NCI-H526 treated with DMSO at 0.1 percent for 48 hours (cell line): ENCODE results near the gene ETV2.
"Not testable (repeated sequence)": the region's sequence is repeated elsewhere in the genome, so short reads cannot be mapped to it uniquely, and the experiment has no call there.

Experiments used
- DNase-seq: peaks from one replicate; lab custom pipeline; 2025; lab: John Stamatoyannopoulos, UW

ETV2 gene

DNA sequence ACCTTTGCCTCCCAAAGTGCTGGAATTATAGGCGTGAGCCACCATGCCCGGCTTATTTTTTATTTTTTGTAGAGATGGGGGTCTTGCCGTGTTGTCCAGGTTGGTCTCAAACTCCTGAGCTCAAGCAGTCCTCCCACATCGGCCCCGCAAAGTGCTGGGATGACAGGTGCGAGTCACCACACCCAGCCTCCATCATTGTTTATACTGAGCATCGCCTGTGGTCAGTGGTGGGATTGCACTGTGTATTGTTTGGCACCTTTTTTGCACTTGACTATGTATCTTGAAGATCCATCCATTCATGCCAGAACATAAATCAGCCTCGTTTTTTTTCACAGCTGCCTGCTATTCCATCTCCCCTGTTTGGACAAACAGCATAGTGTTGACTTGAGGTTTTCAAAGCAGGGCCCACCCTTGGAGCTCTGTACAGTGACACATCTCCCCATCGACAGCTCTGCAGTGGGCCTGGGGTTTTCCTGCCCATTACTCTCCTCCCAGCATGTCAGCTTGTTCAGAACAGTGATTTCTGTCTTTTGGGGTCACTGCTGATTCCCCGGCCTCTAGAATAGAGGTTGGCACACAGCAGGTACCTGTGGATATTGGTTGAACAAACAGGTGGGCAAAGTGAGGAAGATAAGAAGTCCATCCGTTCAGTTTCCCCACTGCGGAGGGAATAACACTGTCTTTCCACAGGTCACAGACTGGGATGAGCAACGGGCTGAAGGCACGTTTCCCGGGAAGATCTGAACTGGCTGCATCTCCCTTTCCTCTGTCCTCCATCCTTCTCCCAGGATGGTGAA lies 16.6 kb downstream of the ETV2 start:
- DNase-seq: no peak

DNA sequence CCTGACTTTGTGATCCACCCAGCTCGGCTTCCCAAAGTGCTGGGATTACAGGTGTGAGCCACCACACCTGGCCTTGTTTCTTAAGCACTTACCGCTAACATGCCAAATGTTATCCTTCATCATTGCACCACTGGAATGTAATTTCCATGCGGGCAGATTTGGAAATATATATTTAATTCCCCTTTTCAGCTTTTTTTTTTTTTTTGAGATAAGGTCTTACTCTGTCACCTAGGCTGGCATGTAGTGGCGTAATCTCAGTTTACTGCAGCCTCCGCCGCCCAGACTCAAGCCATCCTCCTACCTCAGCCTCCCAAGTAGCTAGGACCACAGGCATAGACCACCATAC lies 20.4 kb downstream of the ETV2 start:
- no peak for DNase-seq

DNA sequence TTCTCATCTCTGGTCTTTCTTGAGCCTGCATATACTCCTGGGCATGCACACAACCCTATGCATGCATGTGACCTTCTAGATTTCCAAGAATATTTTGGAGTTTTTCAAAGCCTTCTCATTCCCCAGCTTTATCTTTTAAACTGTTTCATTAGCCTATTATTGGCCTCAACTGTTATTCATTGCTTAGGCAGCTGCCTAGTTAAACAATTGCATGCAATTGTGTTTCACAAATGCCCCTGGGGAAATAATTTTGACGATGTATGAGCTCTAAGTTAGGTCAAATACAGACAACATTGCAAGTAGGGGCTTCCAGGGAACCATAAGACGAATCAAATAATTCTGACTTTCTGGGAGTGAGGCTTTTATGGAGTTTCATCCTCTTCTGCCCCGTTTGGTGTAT lies 22.4 kb downstream of the ETV2 start:
- DNase-seq: no peak

DNA sequence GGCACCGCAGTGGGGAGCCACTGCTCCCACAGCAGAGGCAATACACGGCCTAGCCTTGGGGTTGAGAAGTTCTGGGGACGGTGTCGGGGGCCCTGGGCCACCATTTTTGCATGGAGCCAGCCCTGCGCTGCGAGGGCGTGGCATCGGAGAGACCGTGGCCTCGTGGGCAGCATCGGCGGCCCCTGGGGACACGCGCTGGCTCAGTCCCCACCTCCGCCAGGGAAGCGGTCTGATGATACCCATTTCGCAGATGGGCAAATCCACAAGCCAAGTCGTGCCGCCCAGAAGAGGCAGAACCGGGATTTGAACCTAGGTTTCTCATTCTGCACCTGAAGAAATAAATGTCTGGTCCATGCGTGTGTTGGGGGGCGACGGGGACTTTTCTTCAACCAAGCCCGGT lies 23.6 kb downstream of the ETV2 start:
- no peak for DNase-seq

DNA sequence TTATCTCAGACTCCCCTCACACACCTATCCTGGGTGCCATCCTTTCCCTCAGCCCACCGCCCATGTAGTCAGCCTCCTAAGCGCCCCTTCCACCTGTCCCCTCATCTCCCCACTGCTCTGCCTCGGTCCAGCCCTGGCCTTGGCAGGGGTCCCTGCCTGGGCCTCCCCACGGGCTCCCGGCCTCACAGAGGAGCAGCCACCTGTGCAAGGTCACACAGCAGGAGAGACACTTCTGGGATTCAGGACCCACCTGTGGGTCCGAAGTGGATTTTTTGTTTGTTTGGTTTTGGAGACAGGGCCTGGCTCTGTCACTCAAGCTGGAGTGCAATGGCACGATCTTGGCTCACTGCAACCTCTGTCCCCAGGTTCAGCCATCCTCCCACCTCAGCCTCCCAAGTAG lies 24.1 kb downstream of the ETV2 start:
- DNase-seq: no peak

DNA sequence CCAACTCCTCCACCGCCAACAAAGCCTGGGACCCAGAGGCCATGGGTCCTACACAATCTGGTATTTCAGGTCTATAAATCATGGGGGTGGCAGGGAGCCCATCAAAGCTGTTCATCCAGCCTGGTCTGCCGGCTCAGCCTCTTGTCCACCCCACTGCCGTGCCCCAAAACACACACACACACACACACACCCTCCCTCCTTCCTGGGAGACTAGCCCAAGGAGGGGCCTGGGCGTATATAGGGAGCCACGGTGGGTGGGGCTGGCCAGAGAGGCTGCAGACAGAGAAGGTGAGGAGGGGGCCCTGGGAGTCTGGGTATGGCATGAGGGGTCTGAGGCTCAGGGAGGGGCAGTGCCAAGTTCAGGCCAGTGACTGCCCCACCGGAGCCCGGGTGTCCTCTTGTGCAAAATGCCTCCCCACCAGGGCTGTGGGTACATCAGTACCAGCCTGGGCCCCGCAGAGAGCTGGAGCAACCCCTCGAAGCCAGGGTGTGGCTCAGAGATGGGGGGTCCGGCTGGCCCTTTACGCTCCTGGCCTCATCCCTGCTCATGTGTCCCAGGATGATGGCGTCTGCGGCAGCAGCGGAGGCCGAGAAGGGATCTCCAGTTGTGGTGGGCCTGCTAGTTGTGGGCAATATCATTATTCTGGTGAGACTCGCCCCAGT lies 24.8 kb downstream of the ETV2 start, which contains the start of gene UPK1A:
Gene UPK1A (plus strand): TSS at position 267 of the 663 bp plus-strand sequence. CDS start 296 bp downstream, at position 563.
- no peak for DNase-seq

DNA sequence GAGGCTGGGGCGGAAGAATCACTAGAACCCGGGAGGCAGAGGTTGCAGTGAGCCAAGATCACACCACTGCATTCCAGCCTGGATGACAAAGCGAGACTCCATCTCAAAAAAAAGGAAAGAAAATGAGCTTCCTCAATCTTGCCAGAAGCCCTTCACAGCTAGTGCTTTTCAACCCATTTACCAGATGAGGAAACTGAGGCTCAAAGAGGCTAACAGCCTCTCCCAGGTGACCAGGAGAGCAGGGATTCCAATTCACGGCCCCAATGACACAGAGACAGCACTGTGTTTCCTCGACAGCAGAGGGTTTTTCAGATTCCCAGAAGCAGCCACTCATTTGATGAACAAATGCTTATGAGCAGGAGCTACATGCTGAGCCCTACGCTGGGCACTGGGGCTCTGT lies 28.0 kb downstream of the ETV2 start:
- DNase-seq: no peak

DNA sequence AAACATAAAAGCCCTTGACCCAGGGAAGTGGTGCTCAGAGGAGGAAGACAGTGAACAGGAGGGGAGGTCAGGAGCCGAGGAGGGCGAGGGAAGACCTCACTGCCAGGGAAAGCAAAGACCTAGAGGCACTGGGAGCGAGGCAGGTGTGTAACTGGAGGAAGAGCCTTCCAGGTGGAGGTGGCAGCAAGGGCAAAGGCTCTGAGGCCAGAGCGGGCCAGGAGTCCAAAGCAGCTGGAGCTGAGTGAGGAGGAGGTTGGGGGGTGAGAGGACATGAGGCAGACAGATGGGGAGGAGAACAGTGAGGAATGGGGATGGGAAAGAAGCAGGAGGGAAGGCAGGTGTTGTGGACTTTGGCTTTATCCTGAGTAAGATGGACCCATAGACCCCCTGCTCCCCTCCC lies 28.4 kb downstream of the ETV2 start:
- no peak for DNase-seq

DNA sequence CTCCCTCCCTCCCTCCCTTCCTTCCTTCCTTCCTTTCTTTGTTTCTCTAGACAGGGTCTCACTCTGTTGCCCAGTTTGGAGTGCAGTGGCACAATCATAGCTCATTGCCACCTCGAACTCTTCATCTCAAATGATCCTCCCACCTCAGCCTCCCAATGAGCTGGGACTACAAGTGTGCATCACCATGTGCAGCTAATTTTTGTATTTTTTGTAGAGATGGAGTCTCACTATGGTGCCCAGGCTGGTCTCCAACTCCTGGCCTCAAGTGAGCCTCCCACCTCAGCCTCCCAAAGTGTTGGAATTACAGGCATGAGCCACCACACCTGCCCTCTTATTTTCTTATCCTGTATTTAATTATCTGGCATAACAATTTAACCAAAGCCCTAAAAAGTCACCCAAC lies 29.1 kb downstream of the ETV2 start:
- DNase-seq: no peak

DNA sequence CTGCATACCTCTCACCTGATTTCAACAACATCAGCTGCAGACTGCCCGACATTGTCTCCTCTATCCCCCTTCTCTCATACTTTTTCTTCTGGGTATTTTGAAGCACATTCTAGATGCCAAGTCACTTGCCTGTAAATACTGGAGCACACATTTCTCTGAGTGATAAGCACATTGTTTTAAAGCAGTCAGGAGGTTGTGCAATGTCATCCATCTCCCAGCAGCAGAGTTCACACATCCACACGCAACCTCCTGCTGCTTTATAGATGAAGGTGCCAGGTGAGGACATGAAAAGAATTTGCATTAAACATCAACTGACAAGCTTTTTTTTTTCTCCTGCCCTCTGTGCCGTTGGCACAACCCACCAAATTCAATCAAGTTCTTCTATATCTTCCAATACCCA lies 30.3 kb downstream of the ETV2 start:
- peak; percentile 73 for DNase-seq

DNA sequence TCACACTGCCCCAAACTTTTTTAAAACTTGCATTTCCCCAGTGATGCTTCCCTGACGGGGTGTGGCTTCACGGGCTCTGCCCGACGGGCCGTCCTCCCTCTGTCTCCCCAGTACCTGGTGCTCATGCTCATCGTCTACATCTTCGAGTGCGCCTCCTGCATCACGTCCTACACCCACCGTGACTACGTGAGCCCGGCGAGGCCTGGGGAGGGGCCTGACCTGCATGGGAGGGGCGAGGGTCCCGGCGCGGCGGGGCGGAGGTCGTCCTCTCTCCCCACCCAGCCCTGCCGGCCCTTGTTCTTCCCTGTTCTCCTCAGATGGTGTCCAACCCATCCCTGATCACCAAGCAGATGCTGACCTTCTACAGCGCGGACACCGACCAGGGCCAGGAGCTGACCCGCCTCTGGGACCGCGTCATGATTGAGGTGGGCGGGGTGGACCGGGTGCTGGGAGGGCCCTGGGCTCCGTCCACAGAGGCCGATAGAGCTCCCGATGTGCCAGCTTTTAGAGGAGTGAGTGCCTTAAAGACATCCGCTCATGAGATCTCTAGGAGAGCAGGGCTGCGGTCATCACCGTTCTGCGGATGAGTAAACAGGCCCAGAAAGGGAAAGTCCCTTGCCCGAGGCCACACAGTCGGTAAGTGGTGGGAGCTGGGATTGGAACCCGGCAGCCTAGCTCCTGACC lies 31.7 kb downstream of the ETV2 start:
- peak; percentile 43 for DNase-seq

DNA sequence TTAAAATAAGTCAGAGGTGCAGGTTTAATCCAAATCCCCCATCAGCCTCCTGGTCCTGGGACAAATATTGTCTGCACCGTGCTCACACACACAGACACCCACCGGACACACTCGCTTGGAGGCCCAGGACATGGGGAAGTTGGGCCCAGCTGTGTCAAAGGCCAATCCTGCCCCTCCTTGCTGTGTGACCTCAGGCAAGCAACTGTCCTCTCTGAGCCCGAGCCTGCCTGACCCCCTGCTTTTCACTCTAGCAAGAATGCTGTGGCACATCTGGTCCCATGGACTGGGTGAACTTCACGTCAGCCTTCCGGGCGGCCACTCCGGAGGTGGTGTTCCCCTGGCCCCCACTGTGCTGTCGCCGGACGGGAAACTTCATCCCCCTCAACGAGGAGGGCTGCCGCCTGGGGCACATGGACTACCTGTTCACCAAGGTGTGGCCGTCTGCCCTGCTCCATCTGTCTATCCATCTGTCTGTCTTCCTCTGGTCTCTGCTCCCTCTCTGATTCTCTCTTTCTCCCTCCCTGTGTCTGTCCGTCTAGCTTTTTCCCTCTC lies 34.1 kb downstream of the ETV2 start:
- DNase-seq: no peak

DNA sequence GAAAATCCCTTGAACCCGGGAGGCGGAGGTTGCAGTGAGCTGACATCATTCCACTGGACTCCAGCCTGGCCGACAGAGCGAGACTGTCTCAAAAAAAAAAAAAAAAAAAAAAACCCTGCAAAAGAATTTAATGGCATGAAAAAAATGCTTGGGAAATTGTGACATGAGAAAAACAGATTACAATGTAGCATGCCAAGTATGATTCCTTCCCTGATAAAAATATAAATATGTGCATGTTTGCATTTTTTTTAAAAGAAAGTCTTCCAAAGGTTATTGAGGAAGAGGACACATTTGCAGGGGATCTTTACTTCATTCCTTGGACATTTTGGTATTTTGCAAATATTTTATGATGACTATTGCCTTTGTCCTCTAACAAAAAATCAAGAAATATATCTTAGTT lies 48.3 kb downstream of the ETV2 start:
- no peak for DNase-seq

DNA sequence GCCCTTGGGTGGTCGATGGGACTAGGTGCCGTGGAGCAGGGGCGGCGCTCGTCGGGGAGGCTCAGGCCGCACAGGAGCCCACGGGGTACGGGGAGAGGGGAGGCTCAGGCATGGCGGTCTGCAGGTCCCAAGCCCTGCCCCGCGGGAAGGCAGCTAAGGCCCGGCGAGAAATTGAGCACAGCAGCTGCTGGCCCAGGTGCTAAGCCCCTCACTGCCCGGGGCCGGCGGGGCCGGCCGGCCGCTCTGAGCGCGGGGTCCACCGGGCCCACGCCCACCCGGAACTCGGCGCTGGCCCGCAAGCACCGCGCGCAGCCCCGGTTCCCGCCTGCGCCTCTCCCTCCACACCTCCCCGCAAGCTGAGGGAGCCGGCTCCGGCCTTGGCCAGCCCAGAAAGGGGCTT lies 49.6 kb downstream of the ETV2 start:
- DNase-seq: not testable (repeated sequence)

DNA sequence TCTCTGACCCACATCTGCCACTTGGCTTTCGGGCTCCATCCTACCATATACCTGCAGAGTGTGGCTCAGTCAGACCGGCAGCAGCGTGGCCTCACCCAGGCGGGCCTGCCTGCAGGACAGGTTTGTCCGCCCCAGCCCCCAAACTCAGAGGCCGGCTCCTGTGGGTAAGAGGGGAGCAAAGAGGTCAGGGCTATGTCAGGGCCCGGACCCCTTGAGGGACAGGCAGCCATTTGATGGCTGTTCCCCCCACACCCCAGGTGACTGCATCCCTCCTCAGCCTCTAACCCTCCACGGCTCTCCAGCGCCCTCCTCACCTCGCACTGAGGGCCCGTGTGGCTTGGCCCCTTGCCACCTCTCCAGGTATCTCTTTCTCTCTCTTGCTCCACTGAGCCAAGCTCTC lies 50.5 kb downstream of the ETV2 start:
- no peak for DNase-seq

DNA sequence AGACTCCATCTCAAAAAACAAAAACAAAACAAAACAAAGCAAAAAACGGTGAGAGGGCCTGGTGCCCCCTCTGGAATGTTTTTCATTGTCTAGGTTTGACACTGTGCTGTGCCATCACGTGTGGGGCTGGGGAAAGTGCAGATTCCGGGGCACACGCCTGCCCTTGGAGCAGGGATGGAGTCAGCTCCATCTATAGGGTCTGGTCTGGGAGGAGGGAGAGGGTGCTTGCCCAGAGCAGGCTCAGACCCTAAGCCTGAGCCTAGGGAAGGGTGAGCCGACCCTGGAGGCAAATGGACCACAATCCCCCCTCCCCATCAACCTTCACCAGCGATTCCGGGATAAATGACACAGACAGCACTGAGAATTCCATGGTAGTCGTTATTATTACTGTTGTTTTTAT lies 51.9 kb downstream of the ETV2 start:
- no peak for DNase-seq

DNA sequence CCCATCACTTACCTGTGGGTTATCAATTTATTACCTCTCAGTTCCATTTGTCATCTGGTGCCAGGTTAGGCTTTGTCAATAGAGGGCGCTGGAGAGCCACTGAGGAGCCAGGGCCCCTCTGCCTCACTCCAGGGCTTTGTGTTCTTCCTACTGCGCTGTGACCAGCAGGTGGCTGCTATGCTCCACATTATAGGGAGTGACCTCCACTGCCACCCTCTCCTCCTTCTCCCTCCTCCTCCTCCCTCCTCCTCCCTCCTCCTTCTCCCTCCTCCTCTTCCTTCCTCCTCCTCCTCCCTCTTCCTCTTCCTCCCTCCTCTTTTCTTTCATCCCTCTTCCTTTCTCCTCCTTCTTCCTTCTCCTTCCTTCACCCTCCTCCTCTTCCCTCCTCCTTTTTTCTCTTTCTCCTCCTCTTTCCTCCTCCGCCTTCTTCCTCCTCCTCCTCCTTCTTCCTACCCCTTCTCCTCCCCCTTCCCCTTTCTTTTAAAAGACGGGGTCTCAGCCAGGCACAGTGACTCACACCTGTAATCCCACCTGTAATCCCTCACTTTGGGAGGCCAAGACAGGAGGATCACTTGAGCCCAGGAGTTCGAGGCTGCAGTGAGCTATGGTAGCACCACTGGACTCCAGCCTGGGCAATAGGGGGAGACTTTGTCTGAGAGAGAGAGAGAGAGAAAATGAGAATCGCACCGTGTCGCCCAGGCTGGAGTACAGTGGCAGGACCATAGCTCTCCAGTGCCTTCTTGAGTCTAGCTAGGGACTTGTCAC lies 52.5 kb downstream of the ETV2 start:
- DNase-seq: peak; percentile 88
